Ishikawa (cell line): ENCODE measurements around the gene GNA15.

Source experiments
- CEBPB ChIP-seq: IDR thresholded peaks from 2 replicates; pipeline ENCODE4 v1.6.1; 2012
- CREB1 ChIP-seq: IDR thresholded peaks from 2 replicates; pipeline ENCODE4 v1.6.1; 2012; ENCODE audit warnings: low read depth
- EGR1 ChIP-seq: IDR thresholded peaks from 2 replicates; pipeline ENCODE4 v1.6.1; 2012
- EP300 ChIP-seq: IDR thresholded peaks from 2 replicates; pipeline ENCODE4 v1.6.1; 2012; ENCODE audit warnings: borderline replicate concordance
- FOXM1 ChIP-seq: IDR thresholded peaks from 2 replicates; pipeline ENCODE4 v1.6.1; 2012; ENCODE audit warnings: low read depth, borderline replicate concordance
- NFIC ChIP-seq: IDR thresholded peaks from 2 replicates; pipeline ENCODE4 v1.6.1; 2012
- RAD21 ChIP-seq: IDR thresholded peaks from 2 replicates; pipeline ENCODE4 v1.6.1; 2012; ENCODE audit warnings: low read depth
- REST ChIP-seq: IDR thresholded peaks from 2 replicates; pipeline ENCODE4 v1.6.1; 2012; ENCODE audit warnings: low read depth, mild to moderate bottlenecking
- TAF1 ChIP-seq: IDR thresholded peaks from 2 replicates; pipeline ENCODE4 v1.6.1; 2012; ENCODE audit warnings: low read depth, mild to moderate bottlenecking
- TCF12 ChIP-seq: IDR thresholded peaks from 2 replicates; pipeline ENCODE4 v1.6.1; 2012; ENCODE audit warnings: low read depth
- TEAD4 ChIP-seq: IDR thresholded peaks from 2 replicates; pipeline ENCODE4 v1.6.1; 2012
- YY1 ChIP-seq: IDR thresholded peaks from 2 replicates; pipeline ENCODE4 v1.6.1; 2012; ENCODE audit warnings: low read depth
- ZBTB7A ChIP-seq: IDR thresholded peaks from 2 replicates; pipeline ENCODE4 v1.6.1; 2012; ENCODE audit warnings: low read depth
- TF ChIP-seq, protein P1 (sequence below): IDR thresholded peaks from 2 replicates; pipeline ENCODE4 v1.6.1; 2012
- TF ChIP-seq, protein P2 (sequence below): IDR thresholded peaks from 2 replicates; pipeline ENCODE4 v1.6.1; 2012

GNA15 gene

DNA sequence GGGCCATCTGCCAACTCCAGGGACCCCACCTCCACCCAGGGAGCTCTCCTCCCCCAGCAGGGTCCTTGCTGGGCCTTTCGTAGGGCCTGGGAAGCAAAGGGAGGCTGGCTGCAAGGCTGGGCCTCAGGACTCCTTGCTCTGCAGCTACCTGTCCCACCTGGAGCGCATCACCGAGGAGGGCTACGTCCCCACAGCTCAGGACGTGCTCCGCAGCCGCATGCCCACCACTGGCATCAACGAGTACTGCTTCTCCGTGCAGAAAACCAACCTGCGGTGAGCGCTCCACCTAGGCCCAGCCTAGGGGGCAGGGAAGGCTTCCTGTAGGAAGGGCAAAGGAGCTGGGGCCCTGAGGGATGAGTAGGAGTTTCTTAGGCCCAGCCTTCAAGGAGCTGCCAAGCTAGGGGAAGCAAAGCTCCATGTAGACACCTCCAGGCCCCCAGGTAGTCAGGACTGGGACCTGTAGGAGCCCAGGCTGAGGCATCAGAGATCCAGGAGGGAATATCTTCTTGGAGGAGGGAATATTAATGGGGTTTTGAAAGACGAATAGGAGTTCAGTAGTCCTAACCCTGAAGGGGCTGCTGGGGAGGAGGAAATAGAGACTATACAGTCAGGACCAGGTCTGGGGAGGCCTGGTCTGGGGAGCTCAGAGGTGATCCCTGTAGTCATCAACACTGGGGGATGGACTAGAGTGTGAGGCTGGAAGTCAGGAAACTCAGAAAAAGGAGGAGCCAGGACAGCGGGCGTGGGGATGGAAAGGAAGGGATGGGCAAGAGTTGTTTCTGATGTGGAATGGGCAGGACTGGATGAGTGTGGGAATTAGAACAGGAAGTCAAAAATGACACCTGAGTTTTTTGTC, 16.0 kb downstream of the GNA15 start:
- no peak for TF ChIP-seq ZBTB7A
- no peak for TF ChIP-seq EP300
- TF ChIP-seq, protein P1, sequence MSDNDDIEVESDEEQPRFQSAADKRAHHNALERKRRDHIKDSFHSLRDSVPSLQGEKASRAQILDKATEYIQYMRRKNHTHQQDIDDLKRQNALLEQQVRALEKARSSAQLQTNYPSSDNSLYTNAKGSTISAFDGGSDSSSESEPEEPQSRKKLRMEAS = no peak
- no peak for TF ChIP-seq RAD21
- TF ChIP-seq FOXM1 = no peak
- no peak for TF ChIP-seq TAF1
- TF ChIP-seq TEAD4 = no peak
- no peak for TF ChIP-seq YY1
- no peak for TF ChIP-seq REST
- TF ChIP-seq EGR1 = no peak
- TF ChIP-seq NFIC = no peak
- TF ChIP-seq, protein P2, sequence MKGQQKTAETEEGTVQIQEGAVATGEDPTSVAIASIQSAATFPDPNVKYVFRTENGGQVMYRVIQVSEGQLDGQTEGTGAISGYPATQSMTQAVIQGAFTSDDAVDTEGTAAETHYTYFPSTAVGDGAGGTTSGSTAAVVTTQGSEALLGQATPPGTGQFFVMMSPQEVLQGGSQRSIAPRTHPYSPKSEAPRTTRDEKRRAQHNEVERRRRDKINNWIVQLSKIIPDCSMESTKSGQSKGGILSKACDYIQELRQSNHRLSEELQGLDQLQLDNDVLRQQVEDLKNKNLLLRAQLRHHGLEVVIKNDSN = no peak
- no peak for TF ChIP-seq CREB1
- no peak for TF ChIP-seq CEBPB
- no peak for TF ChIP-seq TCF12

DNA sequence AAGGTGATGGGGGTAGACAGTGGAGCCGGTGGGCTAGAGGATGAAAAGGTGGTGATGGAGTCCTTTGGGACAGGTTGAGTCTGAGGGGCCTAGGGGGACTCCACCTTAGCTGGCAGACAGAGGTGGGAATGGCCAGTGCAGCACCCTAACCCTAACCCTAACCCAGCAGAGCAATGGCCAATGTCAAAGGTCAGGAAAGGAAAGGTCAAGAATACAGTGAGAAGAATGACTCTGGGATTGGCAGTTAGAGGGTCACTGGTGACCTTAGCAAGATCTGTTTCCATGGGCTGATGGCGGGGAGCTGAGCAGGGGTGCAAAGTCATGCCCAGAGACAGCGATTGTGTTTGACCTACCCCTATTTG, 16.6 kb downstream of the GNA15 start:
- TF ChIP-seq EP300 = no peak
- no peak for TF ChIP-seq NFIC
- TF ChIP-seq, protein P2 = no peak
- no peak for TF ChIP-seq TEAD4
- TF ChIP-seq FOXM1 = no peak
- no peak for TF ChIP-seq CEBPB
- TF ChIP-seq, protein P1 = no peak
- TF ChIP-seq ZBTB7A = no peak
- TF ChIP-seq CREB1 = no peak
- TF ChIP-seq EGR1 = no peak
- TF ChIP-seq TCF12 = no peak
- no peak for TF ChIP-seq RAD21
- no peak for TF ChIP-seq TAF1
- TF ChIP-seq REST = no peak
- TF ChIP-seq YY1 = no peak

DNA sequence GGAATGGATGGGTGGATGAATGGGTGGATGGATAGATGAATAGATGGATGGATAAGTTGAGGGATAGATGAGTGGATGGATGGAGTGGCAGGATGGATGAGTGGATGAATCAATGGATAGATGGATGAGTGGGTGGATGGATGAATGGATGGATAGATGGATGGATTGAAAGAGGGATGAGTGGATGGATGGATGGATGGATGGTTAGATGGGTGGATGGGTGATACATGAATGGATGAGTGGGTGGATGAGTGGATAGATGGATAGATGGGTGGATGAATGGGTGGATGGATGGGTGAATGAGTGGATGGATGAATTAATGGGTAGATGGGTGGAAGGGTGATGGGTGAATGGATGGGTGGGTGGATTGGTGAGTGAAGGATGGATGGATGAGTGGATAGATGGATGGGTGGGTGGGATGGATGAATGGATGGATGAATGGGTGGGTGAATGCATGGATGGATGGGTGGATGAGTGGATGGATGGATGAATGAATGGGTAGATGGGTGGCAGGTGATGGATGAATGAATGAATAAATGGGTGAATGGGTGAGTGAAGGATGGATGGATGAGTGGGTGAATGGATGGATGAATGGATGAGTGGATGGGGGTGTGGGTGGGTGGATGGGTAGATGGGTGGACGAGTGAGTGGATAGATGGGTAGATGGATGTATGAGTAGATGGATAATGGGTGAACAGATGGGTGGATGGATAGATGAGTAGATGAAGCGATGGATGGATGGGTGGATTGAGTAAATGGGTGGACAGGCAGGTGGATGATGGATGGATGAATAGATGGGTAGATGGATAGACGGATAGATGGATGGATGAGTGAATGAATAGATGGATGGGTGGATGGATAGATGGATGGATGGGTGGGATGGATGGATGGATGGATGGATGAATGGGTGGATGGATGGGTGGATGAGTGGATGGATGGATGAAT, 17.7 kb downstream of the GNA15 start:
- TF ChIP-seq NFIC (no peak), FOXM1 (no peak), TEAD4 (no peak), YY1 (no peak), CREB1 (no peak), RAD21 (no peak), EGR1 (no peak), ZBTB7A (no peak), REST (no peak)
- TF ChIP-seq, protein P2 = no peak
